ENCODE measurements around the gene MTCL1. TPM values are rescaled to one million over a fixed set of nuclear protein-coding genes. Genes with fewer than 3 reads are reported as not detected.

MTCL1 gene
- total and polyA plus RNA-seq, 2 experiments from 2014 or later: 10.6 to 19.7 TPM

DNA sequence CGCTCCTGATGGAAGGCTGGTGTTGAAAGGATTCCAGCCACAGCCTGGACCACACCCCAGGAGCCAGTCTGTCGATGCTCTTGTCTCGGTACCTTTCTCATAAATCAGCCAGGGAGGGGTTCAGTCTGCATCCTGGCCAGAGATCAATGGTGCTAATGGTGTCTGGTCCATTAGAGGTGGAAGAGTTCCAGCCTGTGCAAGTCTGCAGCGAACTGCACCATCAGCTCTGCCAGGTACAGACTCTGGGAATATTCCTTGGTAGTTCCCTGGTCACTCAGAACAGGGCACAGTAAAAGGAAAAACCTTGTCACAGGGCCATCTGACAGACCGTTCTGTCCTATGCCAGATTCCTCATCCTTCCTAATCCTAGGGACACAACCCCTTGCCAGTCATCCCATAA lies 164.3 kb downstream of the MTCL1 start:
- no peaks in the 10 kb centered on the region for H4K20me1 ChIP-seq (ENCODE audit: insufficient read depth, poor library complexity, severe bottlenecking)
- 75% methylated on average over 5 of the region's 5 CpGs for WGBS (ENCODE audit: low lambda C conversion rate, missing lambda C conversion rate)
- no peak overlapping the region for H2AFZ ChIP-seq
- H3K4me3 ChIP-seq: no peak overlapping the region
- H3K4me1 ChIP-seq (ENCODE audit: insufficient read depth): no peaks in the 10 kb centered on the region
- H3K79me2 ChIP-seq: no peaks in the 10 kb centered on the region
- H3K27ac ChIP-seq: no peak overlapping the region
- TF ChIP-seq EZH2phosphoT487 (IDR thresholded peaks at IDR 0.05; ENCODE audit: low read depth, severe bottlenecking, unreplicated experiment) (no peak), CTCF (IDR thresholded peaks at IDR 0.05; ENCODE audit: poor library complexity) (no peak), EZH2 (IDR thresholded peaks at IDR 0.05; ENCODE audit: borderline replicate concordance) (no peak)
- H3K4me2 ChIP-seq: no peak overlapping the region
- no peaks in the 10 kb centered on the region for H3K9me3 ChIP-seq (ENCODE audit: low read depth)
- DNase-seq (ENCODE audit: low spot score): no peak
- H3K36me3 ChIP-seq (replicated peaks; ENCODE audit: insufficient read depth, low read depth): no peaks in the 10 kb centered on the region
- H3K27me3 ChIP-seq: no peaks in the 10 kb centered on the region
- no peaks in the 10 kb centered on the region for H3K9me2 ChIP-seq (replicated peaks; ENCODE audit: insufficient read depth)

DNA sequence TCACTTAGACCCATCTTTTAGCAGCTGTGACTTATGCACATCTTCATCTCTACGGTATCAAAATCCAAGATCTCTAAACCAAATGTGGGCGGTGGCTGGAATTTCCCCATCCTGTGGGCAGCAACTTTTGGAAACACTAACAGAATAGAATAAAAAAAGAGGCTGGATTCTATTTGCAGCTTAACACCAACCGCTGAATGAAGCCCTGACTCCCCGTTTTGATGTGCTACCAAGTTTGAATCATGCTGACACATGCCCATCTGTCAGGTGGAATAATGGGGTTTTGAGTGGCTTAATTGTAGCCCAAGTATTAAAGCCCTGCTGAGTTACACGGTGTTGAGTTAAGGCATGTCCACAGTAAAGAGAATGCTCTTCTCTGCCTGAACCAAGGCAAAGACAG lies 165.2 kb downstream of the MTCL1 start:
- H4K20me1 ChIP-seq (ENCODE audit: insufficient read depth, poor library complexity, severe bottlenecking): no peaks in the 10 kb centered on the region
- H3K79me2 ChIP-seq: no peaks in the 10 kb centered on the region
- no peak overlapping the region for H3K4me3 ChIP-seq
- H2AFZ ChIP-seq: no peak overlapping the region
- H3K9me2 ChIP-seq (replicated peaks; ENCODE audit: insufficient read depth): no peaks in the 10 kb centered on the region
- no peaks in the 10 kb centered on the region for H3K4me1 ChIP-seq (ENCODE audit: insufficient read depth)
- no peak overlapping the region for H3K4me2 ChIP-seq
- H3K9me3 ChIP-seq (ENCODE audit: low read depth): no peaks in the 10 kb centered on the region
- H3K36me3 ChIP-seq (replicated peaks; ENCODE audit: insufficient read depth, low read depth): no peaks in the 10 kb centered on the region
- TF ChIP-seq CTCF (IDR thresholded peaks at IDR 0.05; ENCODE audit: poor library complexity) (no peak), EZH2phosphoT487 (IDR thresholded peaks at IDR 0.05; ENCODE audit: low read depth, severe bottlenecking, unreplicated experiment) (no peak), EZH2 (IDR thresholded peaks at IDR 0.05; ENCODE audit: borderline replicate concordance) (no peak)
- no peak overlapping the region for H3K27ac ChIP-seq
- 87% methylated on average over 5 of the region's 5 CpGs for WGBS (ENCODE audit: low lambda C conversion rate, missing lambda C conversion rate)
- no peak for DNase-seq (ENCODE audit: low spot score)
- H3K27me3 ChIP-seq: no peaks in the 10 kb centered on the region

DNA sequence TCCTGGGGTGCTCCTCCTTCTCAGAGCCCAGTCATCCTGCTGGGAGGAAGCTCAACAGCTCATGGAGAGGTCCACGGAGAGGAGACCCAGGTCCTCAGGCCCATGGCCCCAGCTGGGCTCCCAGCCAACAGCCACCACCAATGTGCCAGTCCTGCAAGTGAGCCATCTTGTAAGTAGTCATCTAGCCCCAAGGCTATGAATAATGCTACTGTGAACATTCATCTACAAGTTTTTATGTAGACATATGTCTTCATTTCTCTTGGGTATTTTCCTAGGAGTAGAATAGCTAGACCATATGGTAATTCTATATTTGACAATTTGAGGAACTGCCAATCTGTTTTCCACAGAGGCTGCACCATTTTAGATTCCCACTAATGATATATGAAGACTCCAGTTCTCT lies 166.1 kb downstream of the MTCL1 start:
- TF ChIP-seq EZH2 (IDR thresholded peaks at IDR 0.05; ENCODE audit: borderline replicate concordance) (no peak), CTCF (IDR thresholded peaks at IDR 0.05; ENCODE audit: poor library complexity) (no peak), EZH2phosphoT487 (IDR thresholded peaks at IDR 0.05; ENCODE audit: low read depth, severe bottlenecking, unreplicated experiment) (no peak)
- Histone ChIP-seq H4K20me1 (ENCODE audit: insufficient read depth, poor library complexity, severe bottlenecking) (no peaks in the 10 kb centered on the region), H3K4me2 (no peak overlapping the region), H3K36me3 (replicated peaks; ENCODE audit: insufficient read depth, low read depth) (no peaks in the 10 kb centered on the region), H3K27me3 (no peaks in the 10 kb centered on the region), H3K79me2 (no peaks in the 10 kb centered on the region), H3K27ac (no peak overlapping the region), H3K4me1 (ENCODE audit: insufficient read depth) (no peaks in the 10 kb centered on the region), H3K9me2 (replicated peaks; ENCODE audit: insufficient read depth) (no peaks in the 10 kb centered on the region), H3K9me3 (ENCODE audit: low read depth) (no peaks in the 10 kb centered on the region), H2AFZ (no peak overlapping the region), H3K4me3 (no peak overlapping the region)
- DNase-seq (ENCODE audit: low spot score): no peak
- 71% methylated on average over 1 of the region's 1 CpG for WGBS (ENCODE audit: low lambda C conversion rate, missing lambda C conversion rate)

- Histone ChIP-seq H3K27me3 (no peaks in the 10 kb centered on the region), H4K20me1 (ENCODE audit: insufficient read depth, poor library complexity, severe bottlenecking) (no peaks in the 10 kb centered on the region), H3K4me3 (no peak overlapping the region), H2AFZ (peak overlapping the region; percentile 27), H3K27ac (no peak overlapping the region), H3K36me3 (replicated peaks; ENCODE audit: insufficient read depth, low read depth) (no peaks in the 10 kb centered on the region), H3K9me2 (replicated peaks; ENCODE audit: insufficient read depth) (no peaks in the 10 kb centered on the region), H3K9me3 (ENCODE audit: low read depth) (no peaks in the 10 kb centered on the region), H3K4me2 (no peak overlapping the region), H3K79me2 (no peaks in the 10 kb centered on the region), H3K4me1 (ENCODE audit: insufficient read depth) (no peaks in the 10 kb centered on the region)
- WGBS (ENCODE audit: low lambda C conversion rate, missing lambda C conversion rate): 77% methylated on average over 7 of the region's 7 CpGs
- TF ChIP-seq EZH2phosphoT487 (IDR thresholded peaks at IDR 0.05; ENCODE audit: low read depth, severe bottlenecking, unreplicated experiment) (no peak), CTCF (IDR thresholded peaks at IDR 0.05; ENCODE audit: poor library complexity) (no peak), EZH2 (IDR thresholded peaks at IDR 0.05; ENCODE audit: borderline replicate concordance) (no peak)
- DNase-seq (ENCODE audit: low spot score): no peak
These were observed 169.5 kb downstream of the MTCL1 start for GRCh38 chr18:8874872-8875271.

All from hepatocyte (in vitro differentiated cells).